ENCODE results near the gene NAALADL1.
"Not testable (repeated sequence)": the region's sequence is repeated elsewhere in the genome, so short reads cannot be mapped to it uniquely, and the experiment has no call there.

NAALADL1 gene

DNA sequence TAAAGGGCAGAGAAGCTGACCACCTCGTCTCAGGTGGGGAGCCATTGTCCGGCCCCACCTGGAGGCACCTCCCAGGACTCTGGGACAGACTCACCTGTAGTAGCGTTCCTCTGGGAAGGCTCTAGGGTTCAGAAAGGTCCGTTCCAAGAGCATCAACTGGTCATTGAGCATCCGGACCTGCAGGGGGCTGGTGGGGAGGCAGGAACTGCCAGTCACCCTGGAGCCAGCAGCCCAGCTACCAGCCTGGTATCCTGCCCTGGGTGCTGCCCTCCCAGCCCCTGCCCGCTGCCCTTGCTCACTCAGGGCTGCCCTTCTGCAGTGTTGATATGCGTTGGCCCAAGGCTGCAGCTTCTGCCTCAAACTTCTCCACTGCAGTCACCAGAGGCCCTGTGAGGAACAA is 12.6 kb downstream of the NAALADL1 start:
- DNase-seq: no peak

DNA sequence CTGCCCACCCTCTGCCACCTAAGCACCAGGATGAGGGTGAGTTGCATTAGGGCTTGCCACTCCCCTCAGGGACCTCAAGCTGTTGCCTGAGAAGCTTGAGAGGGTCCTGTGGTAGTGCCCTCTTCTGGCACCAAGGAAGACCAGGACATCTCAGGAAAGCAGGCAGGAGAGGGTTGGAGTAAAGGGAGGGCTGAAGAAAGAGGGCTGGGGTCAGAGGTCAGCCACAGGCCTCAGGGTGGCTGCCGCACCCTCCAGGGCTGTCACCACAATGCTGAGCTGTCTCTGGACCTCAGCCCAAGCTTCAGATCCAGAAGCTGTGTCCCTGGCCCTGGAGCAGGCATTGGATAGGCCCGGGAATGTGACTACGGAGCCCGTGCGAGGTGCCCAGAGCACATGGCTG is 13.3 kb downstream of the NAALADL1 start:
- no peak for DNase-seq

DNA sequence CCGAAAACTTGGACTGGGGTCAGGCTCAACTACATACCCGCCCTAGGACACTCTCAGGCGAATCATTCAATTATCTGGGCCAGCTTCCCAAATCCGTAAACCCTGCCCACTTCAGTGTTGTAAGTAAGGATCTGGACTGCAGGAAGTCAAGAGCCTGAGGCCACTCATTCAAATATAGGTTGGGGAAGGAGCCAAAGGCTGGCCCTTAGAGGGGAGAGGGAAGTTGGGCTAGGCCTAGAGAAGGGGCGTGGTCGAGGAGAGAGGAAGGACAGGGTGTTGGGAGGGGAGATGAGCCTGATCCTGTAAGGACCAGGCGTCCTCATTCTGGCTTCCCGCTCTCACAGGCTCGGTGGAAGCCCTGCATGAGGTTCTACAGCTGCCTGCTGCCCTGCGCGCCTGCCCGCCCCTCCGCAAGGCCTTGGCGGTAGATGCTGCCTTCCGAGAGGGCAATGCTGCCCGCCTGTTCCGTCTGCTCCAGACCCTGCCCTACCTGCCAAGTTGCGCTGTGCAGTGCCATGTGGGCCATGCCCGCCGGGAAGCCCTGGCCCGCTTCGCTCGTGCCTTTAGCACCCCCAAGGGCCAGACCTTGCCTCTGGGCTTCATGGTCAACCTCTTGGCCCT is 14.4 kb downstream of the NAALADL1 start:
- DNase-seq: no peak

DNA sequence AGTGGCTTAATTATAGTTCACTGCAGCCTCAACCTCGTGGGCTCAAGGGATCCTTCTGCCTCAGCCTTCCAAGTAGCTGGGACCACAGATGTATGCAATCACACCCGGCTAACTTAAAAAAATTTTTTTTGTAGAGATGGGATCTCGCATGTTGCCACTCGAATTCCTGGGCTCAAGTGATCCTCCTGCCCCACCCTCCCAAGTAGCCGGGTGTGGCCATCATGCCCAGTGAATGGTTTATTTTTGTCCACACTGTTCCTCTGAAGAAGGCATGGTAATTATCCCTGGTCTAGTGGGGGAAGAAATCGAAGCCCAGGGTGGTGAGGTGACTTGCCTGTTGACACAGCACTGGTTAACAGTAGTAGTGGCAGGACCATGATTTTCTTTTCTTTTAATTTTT is 15.5 kb downstream of the NAALADL1 start:
- no peak for DNase-seq

DNA sequence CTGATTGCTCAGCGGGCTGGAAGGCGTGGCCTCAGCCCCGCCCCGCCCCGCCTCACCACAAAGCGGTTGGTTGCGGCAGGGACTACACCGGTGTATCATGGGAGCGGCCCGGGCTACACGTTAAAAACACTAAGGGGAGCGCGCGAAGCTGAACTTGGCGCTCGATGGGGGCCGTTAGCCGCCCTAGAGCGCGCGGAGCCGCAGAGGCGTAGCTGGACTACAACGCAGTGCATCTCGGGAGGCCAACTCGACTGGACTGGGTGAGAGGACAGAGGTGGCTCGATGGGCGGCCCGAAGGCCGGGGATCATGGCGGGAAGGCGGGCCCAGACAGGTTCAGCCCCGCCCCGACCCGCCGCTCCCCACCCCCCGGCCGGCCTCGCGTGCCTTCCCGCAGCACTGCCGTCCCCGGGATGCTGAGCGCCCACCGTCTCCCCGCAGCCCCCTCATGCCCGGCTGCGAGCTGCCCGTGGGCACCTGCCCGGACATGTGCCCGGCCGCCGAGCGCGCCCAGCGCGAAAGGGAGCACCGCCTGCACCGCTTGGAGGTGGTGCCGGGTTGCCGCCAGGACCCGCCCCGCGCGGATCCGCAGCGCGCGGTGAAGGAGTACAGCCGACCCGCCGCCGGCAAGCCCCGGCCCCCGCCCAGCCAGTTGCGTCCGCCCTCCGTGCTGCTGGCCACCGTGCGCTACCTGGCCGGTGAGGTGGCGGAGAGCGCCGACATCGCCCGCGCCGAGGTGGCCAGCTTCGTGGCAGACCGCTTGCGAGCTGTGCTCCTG is 17.3 kb downstream of the NAALADL1 start, which contains the start of gene SAC3D1:
Gene SAC3D1, plus strand, starts transcription at position 364 of the 776 bp plus-strand sequence. Its CDS starts 83 bp downstream, at position 447.
- DNase-seq: peak; percentile 89

DNA sequence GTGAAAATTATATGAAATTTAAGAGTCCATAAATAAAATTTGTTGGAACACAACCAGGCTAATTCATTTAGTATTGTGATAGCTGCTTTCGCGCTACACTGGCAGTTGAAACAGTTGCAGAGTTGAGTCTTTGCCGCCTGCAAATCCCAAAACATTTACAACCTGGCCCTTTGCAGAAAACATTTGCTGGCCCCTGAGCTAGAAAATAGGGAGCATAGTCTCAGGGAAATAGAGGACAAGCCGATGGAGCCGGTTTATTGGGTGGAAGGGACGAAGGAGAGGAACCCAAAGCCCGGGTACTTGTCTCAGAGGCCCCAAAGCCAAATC is 17.9 kb downstream of the NAALADL1 start:
- DNase-seq: no peak

DNA sequence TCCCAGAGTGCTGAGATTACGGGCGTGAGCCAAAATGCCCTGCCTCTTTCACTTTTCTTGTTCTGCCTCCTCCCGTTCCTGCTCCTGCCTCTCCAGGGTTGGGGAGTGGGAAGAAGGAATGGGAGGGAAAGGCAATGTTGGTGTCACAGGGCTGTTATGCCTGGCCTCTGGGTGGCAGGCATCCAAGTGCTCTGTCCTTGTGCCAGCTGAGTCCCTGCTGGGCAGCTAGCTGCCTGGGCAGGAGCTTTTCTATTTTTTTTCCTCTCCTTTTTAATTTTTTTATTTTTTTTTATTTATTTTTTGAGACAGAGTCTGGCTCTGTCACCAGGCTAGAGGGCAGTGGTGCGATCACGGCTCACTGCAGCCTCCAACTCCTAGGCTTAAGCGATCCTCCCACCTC is 21.4 kb downstream of the NAALADL1 start:
- no peak for DNase-seq

DNA sequence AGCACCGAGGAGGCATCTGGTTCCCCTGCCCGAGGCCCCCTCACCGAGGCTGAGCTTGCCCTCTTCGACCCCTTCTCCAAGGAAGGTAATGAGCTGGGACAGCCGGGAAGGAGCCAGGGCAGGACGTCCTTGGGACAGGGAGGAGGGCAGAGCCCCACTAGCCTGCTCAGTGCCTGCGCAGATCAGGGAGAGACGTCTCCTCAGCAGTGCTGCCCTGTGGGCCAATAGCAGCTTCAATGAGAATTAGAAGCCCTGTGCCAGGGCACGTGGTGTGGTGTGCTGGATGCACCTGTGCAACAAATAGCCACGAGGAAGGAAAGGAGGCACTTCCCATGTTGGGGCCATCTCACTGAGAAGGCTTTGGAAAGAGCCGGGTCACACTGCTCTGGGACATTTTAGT is 22.8 kb downstream of the NAALADL1 start:
- DNase-seq: no peak

DNA sequence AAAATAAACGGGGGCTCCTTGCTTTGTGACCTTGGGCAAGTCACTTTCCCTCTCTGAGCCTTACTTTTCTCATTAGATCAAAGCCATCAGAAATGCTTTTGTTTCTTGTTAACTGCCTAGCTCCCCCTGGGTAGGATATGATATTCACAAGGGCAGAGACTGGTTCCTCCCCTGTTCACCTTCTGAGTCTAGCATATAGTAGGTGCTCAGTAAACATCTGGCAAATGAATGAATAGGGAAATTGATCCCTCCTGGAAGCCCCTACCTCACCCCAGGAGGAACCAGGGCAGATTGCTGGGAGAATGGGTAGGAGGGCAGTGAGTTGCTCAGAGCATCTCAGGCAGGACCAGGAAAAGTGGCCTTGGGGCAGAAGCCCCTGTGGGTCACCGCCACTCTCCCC is 23.9 kb downstream of the NAALADL1 start:
- DNase-seq: no peak

DNA sequence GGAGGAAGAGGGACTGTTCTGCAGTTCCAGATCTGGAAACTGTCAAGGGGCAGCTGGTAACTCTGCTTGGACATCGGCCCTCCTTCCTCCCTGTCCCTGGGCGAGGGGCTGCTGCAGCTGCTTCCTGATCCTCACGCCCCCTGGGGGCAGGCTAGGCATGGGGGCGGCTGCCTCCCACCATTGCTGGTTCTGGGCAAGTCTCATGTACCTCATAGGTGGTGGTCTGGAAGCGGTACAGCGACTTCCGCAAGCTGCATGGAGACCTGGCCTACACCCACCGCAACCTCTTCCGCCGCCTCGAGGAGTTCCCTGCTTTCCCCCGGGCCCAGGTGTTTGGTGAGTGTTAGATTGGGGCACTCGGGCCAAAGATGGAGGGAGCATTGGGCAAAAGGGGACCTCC is 26.1 kb downstream of the NAALADL1 start:
- DNase-seq: no peak

DNA sequence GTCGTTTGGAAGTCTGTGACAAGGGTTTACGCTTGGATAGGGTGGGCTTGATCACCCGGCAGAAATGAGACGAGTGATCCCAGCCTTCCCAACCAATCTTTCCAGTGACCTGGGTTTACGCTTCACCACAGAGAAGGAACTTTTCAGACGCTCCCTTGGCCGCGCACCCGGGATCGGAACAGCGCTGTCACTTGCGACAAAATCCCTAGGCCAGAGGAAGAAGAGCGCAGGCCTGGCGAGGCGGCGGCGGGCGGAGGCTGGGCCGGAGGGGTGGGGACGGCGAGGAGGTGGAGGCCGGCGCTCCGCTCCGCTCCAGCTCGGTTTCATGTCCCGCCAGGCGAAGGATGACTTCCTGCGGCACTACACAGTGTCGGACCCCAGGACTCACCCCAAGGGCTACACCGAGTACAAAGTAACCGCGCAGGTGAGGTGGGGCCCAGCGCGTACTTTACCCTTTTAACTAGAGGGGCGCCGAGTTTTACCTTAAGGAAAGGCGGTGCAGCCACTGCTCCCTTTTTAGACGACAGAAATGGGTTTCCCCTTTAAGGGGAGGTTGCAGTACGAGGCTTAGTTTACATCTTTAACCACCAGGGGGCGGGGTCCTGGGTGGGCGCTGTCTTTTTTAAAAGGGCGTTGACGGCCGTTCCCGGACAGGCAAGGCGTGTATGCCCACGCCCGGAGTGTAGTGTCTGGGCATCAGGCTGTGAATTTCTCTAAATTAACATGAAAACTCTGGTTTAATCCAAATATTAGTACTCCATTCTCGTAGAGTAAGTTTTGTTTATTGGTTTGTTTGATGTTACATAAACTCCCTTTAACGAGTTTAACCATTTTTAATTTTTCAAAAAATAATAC is 30.9 kb downstream of the NAALADL1 start, which contains the start of gene SNX15:
Gene SNX15, plus strand, starts transcription at position 227 of the 855 bp plus-strand sequence. Its CDS starts 99 bp downstream, at position 326.
- DNase-seq: peak; percentile 86

DNA sequence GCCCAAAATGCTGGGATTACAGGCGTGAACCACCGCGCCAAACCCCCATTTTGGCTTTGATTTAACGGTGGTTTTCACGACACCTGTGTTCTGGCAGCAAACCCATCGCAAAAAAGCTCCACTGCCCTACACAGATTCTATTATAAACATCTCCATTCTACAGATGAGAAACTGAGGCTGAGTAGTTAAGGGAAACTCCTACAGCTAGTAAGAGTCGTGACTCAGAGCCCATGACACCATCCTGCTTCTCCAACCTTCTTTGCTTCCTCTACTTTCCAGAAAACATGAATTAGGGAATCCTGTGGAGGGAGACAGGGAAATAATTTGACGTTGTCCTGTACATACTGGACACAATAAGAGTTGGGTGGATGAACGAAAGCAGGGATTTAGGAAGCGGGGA is 31.5 kb downstream of the NAALADL1 start:
- no peak for DNase-seq

DNA sequence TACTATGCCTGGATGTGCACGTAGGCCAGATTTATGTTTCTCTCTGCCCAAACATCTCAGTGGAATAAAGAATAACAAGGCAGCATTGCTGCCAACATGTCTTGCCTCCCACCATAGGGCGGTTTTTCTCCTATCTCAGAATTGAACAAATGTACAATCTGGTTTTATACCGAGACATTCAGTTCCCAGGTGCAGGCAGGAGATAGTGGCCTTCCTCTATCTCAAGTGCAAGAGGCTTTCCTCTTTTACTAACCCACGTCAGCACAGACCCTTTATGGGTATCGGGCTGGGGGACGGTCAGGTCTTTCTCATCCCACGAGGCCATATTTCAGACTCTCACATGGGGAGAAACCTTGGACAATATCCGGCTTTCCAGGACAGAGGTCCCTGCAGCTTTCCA is 34.9 kb downstream of the NAALADL1 start:
- DNase-seq: not testable (repeated sequence)

DNA sequence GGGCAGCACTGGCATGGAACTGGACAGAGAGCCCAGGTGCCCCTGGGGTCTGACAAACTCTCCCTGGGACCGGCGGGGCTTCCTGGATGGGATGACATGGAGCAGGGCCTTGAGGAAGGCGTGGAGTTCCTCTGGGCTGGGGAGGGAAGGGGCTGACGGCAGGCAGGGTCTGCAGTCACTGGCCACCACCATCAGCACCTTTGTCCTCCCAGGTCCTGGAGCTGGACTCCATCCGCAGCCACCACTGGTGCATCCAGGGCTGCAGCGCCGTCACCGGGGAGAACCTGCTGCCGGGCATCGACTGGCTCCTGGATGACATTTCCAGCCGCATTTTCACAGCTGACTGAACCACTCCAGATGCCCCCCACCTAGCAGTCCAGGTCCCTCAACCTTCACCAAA is 36.8 kb downstream of the NAALADL1 start:
- no peak for DNase-seq

DNA sequence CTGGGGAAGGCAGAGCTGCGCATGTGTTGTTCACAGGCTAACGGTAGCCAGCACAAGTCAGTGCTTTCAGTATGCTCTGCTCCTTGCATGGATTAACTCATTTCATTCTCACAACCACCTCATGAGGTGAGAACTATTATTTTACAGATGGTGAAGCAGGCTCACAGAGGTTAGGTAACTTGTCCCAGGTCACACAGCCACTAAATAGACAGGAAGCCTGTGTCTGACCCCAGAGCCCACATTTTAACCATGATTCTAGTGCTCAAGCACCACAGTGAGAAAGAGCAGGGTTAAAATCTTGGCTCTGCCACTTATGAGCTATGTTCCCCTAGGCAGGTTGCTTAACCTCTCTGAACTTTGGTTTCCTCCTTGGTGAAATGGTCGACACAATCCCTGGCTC is 37.4 kb downstream of the NAALADL1 start:
- no peak for DNase-seq

DNA sequence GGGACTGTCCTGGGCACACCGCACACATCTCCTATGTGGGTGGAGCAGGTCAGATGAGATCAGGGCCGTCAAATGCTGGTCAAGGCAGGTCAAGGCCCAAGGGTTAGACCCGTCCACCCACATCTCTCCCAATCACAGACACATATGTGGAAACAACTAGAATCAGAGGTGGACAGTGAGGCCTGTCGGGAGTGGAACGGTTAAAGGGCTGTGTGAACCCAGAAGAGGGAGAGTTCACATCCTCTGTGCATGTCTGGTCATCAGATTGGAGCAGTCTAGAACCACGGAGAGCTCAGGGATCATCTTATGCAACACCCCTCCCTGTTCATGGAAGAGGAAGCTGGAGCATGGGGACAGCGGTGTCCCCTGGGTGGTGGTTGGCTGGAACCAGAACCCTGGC is 38.5 kb downstream of the NAALADL1 start:
- DNase-seq: no peak

DNA sequence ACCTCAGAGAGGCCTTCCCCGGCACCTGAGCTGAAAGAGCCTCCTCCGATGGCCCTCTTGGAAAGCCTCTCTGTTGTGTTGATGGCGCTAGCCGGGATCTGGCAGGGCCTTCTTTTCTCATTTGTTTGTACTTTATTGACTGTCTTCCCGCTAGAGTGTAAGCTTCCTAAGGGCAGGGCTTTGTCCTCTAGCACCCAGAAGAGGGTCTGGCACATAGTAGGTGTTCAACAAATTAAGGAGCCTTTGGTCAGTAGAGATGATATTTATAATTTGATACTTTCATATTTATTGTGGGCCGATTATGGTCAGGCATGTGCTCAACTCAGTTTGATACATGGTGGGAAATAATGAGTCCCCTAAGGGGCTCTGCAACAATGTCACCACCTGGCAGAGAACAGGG is 40.4 kb downstream of the NAALADL1 start:
- no peak for DNase-seq

DNA sequence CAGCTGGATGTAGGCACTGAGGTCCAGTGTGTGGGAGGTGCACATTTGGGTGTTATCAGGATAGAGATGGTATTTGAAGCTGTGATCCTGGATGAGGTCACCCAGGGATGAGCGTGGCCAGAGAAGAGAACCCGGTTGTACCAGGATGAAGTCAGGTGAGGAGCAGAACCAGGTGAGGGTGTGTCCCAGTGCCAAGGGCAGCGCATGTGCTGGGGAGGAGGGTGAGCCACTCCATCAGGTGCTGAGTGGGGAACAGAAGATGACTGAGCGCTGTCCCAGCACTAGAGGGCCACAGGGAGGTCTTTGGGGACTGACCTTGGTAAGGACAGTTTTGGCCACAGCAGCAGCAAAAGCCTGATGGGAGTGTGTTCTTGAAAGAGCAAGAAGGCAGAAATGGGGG is 41.6 kb downstream of the NAALADL1 start:
- DNase-seq: no peak

DNA sequence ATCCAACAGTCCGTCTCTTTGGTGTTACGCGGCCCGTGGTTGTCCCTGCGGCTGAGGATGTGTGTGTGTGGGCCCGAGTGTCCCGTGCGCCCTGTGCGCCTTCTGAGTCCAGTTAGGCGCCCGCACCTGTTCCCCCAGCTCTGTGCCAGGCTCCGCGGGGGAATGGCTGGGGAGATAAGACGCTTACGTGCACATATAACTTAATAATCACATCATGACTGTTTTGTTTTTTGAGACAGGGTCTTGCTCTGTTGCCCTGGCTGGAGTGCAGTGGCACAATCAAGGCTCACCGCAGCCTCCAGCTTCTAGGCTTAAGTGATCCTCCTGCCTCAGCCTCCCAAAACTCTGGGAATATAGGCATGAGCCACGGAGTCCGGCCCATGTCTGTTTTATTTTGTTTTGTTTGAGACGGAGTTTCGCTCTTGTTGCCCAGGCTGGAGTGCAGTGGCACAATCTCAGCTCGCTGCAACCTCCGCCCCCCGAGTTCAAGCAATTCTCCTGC is 43.6 kb downstream of the NAALADL1 start:
- no peak for DNase-seq

DNA sequence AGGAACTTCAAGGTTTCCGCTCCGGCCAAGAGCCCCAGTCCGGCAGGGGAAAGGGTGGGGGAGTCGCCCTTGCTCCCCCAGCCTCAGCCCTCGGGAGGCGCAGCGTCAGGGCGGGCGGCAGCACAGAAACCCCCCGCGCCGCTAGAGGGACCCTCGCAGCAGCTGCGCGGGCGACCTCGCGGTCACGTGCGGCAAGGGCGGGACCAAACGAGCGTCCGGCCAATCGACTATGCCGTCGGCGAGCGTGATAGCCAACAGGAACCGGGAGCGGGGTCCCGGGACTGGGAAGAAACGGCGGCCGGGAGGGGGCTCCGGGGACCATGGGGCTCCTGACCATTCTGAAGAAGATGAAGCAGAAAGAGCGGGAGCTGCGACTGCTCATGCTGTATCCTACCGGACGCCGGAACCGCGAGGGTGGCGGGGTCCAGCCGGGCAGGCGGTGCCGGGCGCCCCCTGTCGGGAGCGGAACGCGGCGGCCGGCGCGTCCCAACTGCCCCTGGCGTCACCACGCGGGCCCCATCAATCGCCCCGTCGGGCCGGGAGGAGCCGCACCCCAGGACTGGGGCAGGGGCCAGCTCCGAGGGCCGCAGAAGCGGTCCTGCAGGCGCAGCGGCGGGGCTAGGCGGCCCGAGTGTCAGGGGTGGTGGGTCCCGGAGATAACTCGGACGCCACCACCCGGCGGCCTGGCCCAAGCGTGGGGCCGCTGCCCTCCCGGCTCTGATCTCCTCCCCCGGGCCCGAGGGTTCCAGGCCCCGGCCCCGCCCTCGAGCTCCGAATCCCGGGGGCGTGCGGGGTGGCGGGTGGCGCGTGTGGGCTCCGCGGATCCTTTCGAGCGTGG is 44.2 kb downstream of the NAALADL1 start, which contains the start of gene ARL2:
Gene ARL2, plus strand, starts transcription at position 273 of the 838 bp plus-strand sequence. Its CDS starts 48 bp downstream, at position 321.
- peak; percentile 83 for DNase-seq

DNA sequence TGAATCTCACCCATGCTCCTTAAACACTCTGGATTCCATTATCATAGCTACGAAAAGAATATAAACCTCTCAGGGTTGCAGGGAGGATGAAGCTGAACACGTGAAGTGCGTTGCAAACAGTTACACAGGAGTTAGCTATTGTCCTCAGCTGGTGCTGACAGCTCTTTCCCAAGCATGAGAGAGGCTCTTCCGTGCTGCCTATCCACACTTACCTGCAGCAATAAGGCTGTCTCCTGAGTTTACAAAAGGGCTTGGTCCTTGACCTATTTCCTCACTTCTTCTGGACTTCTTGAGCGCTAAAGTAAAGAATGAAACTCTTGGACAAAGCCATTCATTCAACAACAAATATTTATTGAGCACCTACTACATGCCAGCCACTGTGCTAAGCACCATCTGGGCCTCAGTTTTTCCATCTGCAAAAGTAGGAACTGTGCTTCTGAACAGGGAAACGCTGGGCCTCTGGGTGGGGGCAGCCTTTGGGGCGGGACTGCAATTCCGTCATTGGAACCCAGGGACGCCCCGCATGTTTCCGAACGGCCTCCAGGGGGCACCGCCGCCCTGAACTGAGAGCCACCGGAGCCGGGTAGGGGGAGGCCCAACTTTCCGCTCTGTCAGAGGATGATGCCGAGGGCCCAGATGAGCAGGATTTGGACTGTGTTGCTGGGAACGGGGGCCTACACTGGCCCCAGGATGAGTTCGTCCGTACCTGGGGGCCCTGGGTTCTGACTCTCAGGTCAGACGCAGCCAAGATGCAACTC is 45.0 kb downstream of the NAALADL1 start:
- DNase-seq: peak; percentile 88

DNA sequence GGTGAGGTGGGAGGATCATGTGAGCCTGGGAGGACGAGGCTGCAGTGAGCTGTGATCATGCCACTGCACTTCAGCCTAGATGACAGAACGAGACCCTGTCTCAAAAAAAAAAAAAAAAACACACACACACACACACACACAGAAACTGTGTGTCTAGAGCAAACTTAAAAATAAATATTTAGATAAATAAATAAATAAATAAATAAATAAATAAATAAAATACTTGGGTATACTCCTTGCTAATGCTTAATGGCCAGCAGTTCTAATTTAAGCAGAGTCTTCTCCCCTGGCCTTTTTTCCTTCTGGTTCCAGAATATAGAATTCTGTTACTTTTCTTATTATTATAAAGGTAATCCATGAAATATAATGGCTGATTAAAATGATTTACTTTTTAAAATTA is 49.5 kb downstream of the NAALADL1 start:
- DNase-seq: no peak

Measured in stimulated activated naive CD4-positive, alpha-beta T cell treated with Interleukin-2 at 50 U/mL for 16 hours (primary cell).